Activated T-cell treated with anti-CD3 and anti-CD28 coated beads for 24 hours (primary cell): ENCODE measurements around the gene CTBP2.

Source experiments
- DNase-seq: peaks from one replicate; pipeline ENCODE4 v3.0.0-alpha.2; 2020; ENCODE audit warnings: low read depth

The CTBP2 gene

GRCh38 chr10:125159932-125160855 is at the start of gene CTBP2:
CTBP2 (minus strand) TSS chr10:125160563.
- no peak for DNase-seq

GRCh38 chr10:125209591-125210355 is 49.4 kb upstream of the CTBP2 start:
- no peak for DNase-seq

- DNase-seq: no peak
These were observed 48.6 kb upstream of the CTBP2 start for GRCh38 chr10:125208854-125209565.

GRCh38 chr10:125206623-125207022 is 46.3 kb upstream of the CTBP2 start:
- no peak for DNase-seq

GRCh38 chr10:125205431-125205830 is 45.1 kb upstream of the CTBP2 start:
- DNase-seq: no peak

- DNase-seq: no peak
These were observed 44.0 kb upstream of the CTBP2 start for GRCh38 chr10:125204400-125204799.

- DNase-seq: no peak
These were observed 42.9 kb upstream of the CTBP2 start for GRCh38 chr10:125203186-125203800.

- DNase-seq: no peak
These were observed 41.6 kb upstream of the CTBP2 start for GRCh38 chr10:125201791-125202622.

- DNase-seq: no peak
These were observed 40.8 kb upstream of the CTBP2 start for GRCh38 chr10:125201108-125201524.

GRCh38 chr10:125200396-125200795 is 40.0 kb upstream of the CTBP2 start:
- no peak for DNase-seq

GRCh38 chr10:125199270-125199669 is 38.9 kb upstream of the CTBP2 start:
- DNase-seq: no peak

GRCh38 chr10:125194814-125195213 is 34.5 kb upstream of the CTBP2 start:
- DNase-seq: no peak

- DNase-seq: no peak
These were observed 33.0 kb upstream of the CTBP2 start for GRCh38 chr10:125193306-125193877.

- no peak for DNase-seq
These were observed 32.3 kb upstream of the CTBP2 start for GRCh38 chr10:125192620-125193019.

GRCh38 chr10:125192005-125192404 is 31.6 kb upstream of the CTBP2 start:
- no peak for DNase-seq

- no peak for DNase-seq
These were observed 30.6 kb upstream of the CTBP2 start for GRCh38 chr10:125190946-125191345.

GRCh38 chr10:125190414-125190813 is 30.1 kb upstream of the CTBP2 start:
- DNase-seq: no peak

- DNase-seq: no peak
These were observed 28.8 kb upstream of the CTBP2 start for GRCh38 chr10:125189162-125189561.

GRCh38 chr10:125187238-125188194 is 27.2 kb upstream of the CTBP2 start:
- no peak for DNase-seq
